H1 (cell line): ENCODE data around the gene MAPK4. TPM values are rescaled to one million over a fixed set of nuclear protein-coding genes. Genes with fewer than 3 reads are reported as not detected.

Experiments used
- CTCF ChIA-PET: fragments of 300-600 bp; sonication (Branson Sonifier 250); formaldehyde crosslinking; loops from one replicate; lab custom pipeline; 2021; ENCODE audit not compliant: partially characterized antibody; lab: Charles Lee
- POLR2A ChIA-PET: fragments of 300-600 bp; sonication (Branson Sonifier 250); formaldehyde crosslinking; loops from one replicate; lab custom pipeline; 2021; ENCODE audit warnings: inconsistent platforms; ENCODE audit not compliant: partially characterized antibody; lab: Charles Lee
- DNase-seq, 2 experiments: peaks; one replicate each; pipeline versions ENCODE4 v3.0.0 to v3.0.0-alpha.2; 2010 to 2022; ENCODE audit warnings: low spot score in 2 of 2, low read depth in 1 of 2, mixed read lengths in 1 of 2
- FAIRE-seq: peaks from 2 replicates; lab custom pipeline; 2011; peaks lifted over from hg19 to GRCh38; lab: Jason Lieb, UNC
- H2AFZ ChIP-seq: 2 replicates; pipeline ENCODE4 v1.8.1; 2012; ENCODE audit warnings: low read length, inconsistent platforms
- H2AK5ac ChIP-seq: 2 replicates; pipeline ENCODE4 v1.6.1; 2013; ENCODE audit warnings: low read depth, low read length
- H2BK120ac ChIP-seq: replicated peaks from 2 replicates; pipeline ENCODE3; 2013; ENCODE audit warnings: low read depth, low read length, inconsistent platforms
- H2BK12ac ChIP-seq: 2 replicates; pipeline ENCODE4 v1.6.1; 2013; ENCODE audit warnings: low read depth, low read length
- H2BK15ac ChIP-seq: 2 replicates; pipeline ENCODE4 v1.6.1; 2013; ENCODE audit warnings: low read length
- H2BK20ac ChIP-seq: 2 replicates; pipeline ENCODE4 v1.6.1; 2013; ENCODE audit warnings: low read length
- H2BK5ac ChIP-seq: 2 replicates; pipeline ENCODE4 v1.6.1; 2013; ENCODE audit warnings: low read depth, low read length
- H3K14ac ChIP-seq: 2 replicates; pipeline ENCODE4 v1.6.1; 2013; ENCODE audit warnings: inconsistent platforms; ENCODE audit not compliant: insufficient read length
- H3K18ac ChIP-seq: 2 replicates; pipeline ENCODE4 v1.6.1; 2013; ENCODE audit warnings: low read length; ENCODE audit errors: extremely low read depth
- H3K23ac ChIP-seq: 2 replicates; pipeline ENCODE4 v1.6.1; 2013; ENCODE audit warnings: inconsistent platforms; ENCODE audit not compliant: insufficient read length
- H3K23me2 ChIP-seq: 2 replicates; pipeline ENCODE4 v1.6.1; 2013; ENCODE audit warnings: low read depth, low read length
- H3K27ac ChIP-seq: 2 replicates; pipeline ENCODE4 v1.6.1; 2011; ENCODE audit warnings: low read depth, low read length, inconsistent platforms
- H3K27me3 ChIP-seq, 4 experiments: replicated peaks in 1 of 4; 1 replicate in 1 of 4; 2 replicates in 3 of 4; pipeline versions ENCODE4 v1.6.1 to v1.8.1; 2011 to 2013; ENCODE audit warnings: low read length in 3 of 4, mild to moderate bottlenecking in 3 of 4, inconsistent platforms in 2 of 4, mixed read lengths in 2 of 4, moderate library complexity in 1 of 4; ENCODE audit not compliant: control insufficient read depth in 3 of 4, insufficient read depth in 3 of 4; ENCODE audit errors: extremely low read depth in 1 of 4
- H3K36me3 ChIP-seq, 4 experiments: 2 replicates each; pipeline versions ENCODE4 v1.6.1 to v1.8.1; 2011 to 2013; ENCODE audit warnings: mild to moderate bottlenecking in 4 of 4, low read length in 3 of 4, moderate library complexity in 2 of 4, control low read depth in 1 of 4, inconsistent platforms in 1 of 4; ENCODE audit not compliant: insufficient read depth in 4 of 4, control insufficient read depth in 2 of 4
- H3K4ac ChIP-seq: replicated peaks from 2 replicates; pipeline ENCODE3; 2013; ENCODE audit warnings: low read length, low read depth, mixed read lengths, inconsistent platforms; ENCODE audit not compliant: insufficient read length
- H3K4me1 ChIP-seq, 4 experiments: replicated peaks in 1 of 4; 1 replicate in 1 of 4; 2 replicates in 3 of 4; pipeline versions ENCODE4 v1.6.1 to v1.8.1; 2011 to 2013; ENCODE audit warnings: low read length in 3 of 4, inconsistent platforms in 2 of 4, mixed read lengths in 1 of 4; ENCODE audit not compliant: insufficient read depth in 4 of 4, control insufficient read depth in 3 of 4
- H3K4me2 ChIP-seq, 2 experiments: 2 replicates each; pipeline versions ENCODE4 v1.6.1 to v1.8.1; 2011 to 2013; ENCODE audit warnings: low read depth in 2 of 2, low read length in 2 of 2, control low read depth in 1 of 2, inconsistent platforms in 1 of 2, mild to moderate bottlenecking in 1 of 2; ENCODE audit not compliant: insufficient read depth in 1 of 2
- H3K4me3 ChIP-seq, 4 experiments: fragments of 200-600, 300-600 bp in 1 of 4; sonication (generic), shearing (Covaris generic), sonication (Bioruptor Twin) in 1 of 4; 2 replicates each; pipeline versions ENCODE4 v1.5.1 to v1.8.1; 2011 to 2016; ENCODE audit warnings: low read length in 4 of 4, low read depth in 3 of 4, control low read depth in 2 of 4, inconsistent platforms in 2 of 4, mild to moderate bottlenecking in 2 of 4, mixed read lengths in 1 of 4, moderate library complexity in 1 of 4; ENCODE audit not compliant: insufficient read depth in 2 of 4; ENCODE audit errors: extremely low read depth in 1 of 4
- H3K56ac ChIP-seq: replicated peaks from 2 replicates; pipeline ENCODE3; 2013; ENCODE audit warnings: low read depth, mild to moderate bottlenecking, mixed read lengths, low read length, inconsistent platforms; ENCODE audit not compliant: insufficient read length
- H3K79me1 ChIP-seq: 2 replicates; pipeline ENCODE4 v1.6.1; 2013; ENCODE audit warnings: low read depth, low read length, control low read depth
- H3K79me2 ChIP-seq, 2 experiments: 2 replicates each; pipeline versions ENCODE4 v1.6.1 to v1.8.1; 2012 to 2013; ENCODE audit warnings: low read length in 2 of 2, mild to moderate bottlenecking in 2 of 2, inconsistent platforms in 1 of 2; ENCODE audit not compliant: insufficient read depth in 2 of 2, control insufficient read depth in 1 of 2
- H3K9ac ChIP-seq, 4 experiments: replicated peaks in 1 of 4; 1 replicate in 1 of 4; 2 replicates in 3 of 4; pipeline versions ENCODE4 v1.6.1 to v1.8.1; 2011 to 2013; ENCODE audit warnings: low read depth in 3 of 4, low read length in 3 of 4, control low read depth in 2 of 4, mild to moderate bottlenecking in 2 of 4, moderate library complexity in 2 of 4, inconsistent platforms in 1 of 4; ENCODE audit errors: extremely low read depth in 1 of 4
- H3K9me3 ChIP-seq, 2 experiments: 2 replicates each; pipeline versions ENCODE4 v1.6.1 to v1.8.1; 2012 to 2013; ENCODE audit warnings: mild to moderate bottlenecking in 2 of 2, moderate library complexity in 2 of 2, control low read depth in 1 of 2, inconsistent platforms in 1 of 2, low read depth in 1 of 2, low read length in 1 of 2, mixed read lengths in 1 of 2; ENCODE audit not compliant: insufficient read depth in 2 of 2
- H4K20me1 ChIP-seq, 2 experiments: replicated peaks in 1 of 2; 2 replicates each; pipeline versions ENCODE3 to v1.8.1; 2011 to 2013; ENCODE audit warnings: inconsistent platforms in 2 of 2, low read length in 2 of 2, mild to moderate bottlenecking in 1 of 2; ENCODE audit not compliant: insufficient read depth in 2 of 2, control insufficient read depth in 1 of 2
- H4K5ac ChIP-seq: 2 replicates; pipeline ENCODE4 v1.6.1; 2013; ENCODE audit warnings: low read length, low read depth, mixed read lengths, inconsistent platforms; ENCODE audit not compliant: insufficient read length
- H4K8ac ChIP-seq: 2 replicates; pipeline ENCODE4 v1.8.0; 2013; ENCODE audit warnings: mild to moderate bottlenecking, moderate library complexity, low read length, inconsistent platforms; ENCODE audit not compliant: insufficient read depth; ENCODE audit errors: extremely low read depth
- H4K91ac ChIP-seq: replicated peaks from 2 replicates; pipeline ENCODE3; 2013; ENCODE audit warnings: low read length, mixed read lengths, inconsistent platforms; ENCODE audit not compliant: insufficient read length
- BCL11A ChIP-seq, 2 experiments: IDR thresholded peaks; one replicate each; pipeline ENCODE4 v1.6.1; 2011; ENCODE audit warnings: low read depth in 2 of 2, low read length in 2 of 2, mild to moderate bottlenecking in 2 of 2
- CTCF ChIP-seq, 3 experiments: IDR thresholded peaks; 1 replicate in 2 of 3; 2 replicates in 1 of 3; pipeline versions ENCODE4 v1.5.1 to v1.6.1; 2011; ENCODE audit warnings: low read length in 3 of 3, mild to moderate bottlenecking in 3 of 3, inconsistent platforms in 2 of 3, low read depth in 1 of 3, moderate library complexity in 1 of 3; ENCODE audit not compliant: insufficient read depth in 1 of 3; ENCODE audit errors: control extremely low read depth in 1 of 3
- E2F6 ChIP-seq: IDR thresholded peaks from 2 replicates; pipeline ENCODE4 v1.6.1; 2012; ENCODE audit warnings: inconsistent platforms
- EZH2 ChIP-seq: fragments of 200-600 bp; sonication (generic); IDR thresholded peaks from 2 replicates; pipeline ENCODE4 v1.7.1; 2012; ENCODE audit warnings: low read depth, mild to moderate bottlenecking, moderate library complexity, low read length, inconsistent platforms; ENCODE audit not compliant: severe bottlenecking
- GTF2F1 ChIP-seq: IDR thresholded peaks from 2 replicates; pipeline ENCODE4 v1.6.1; 2012; ENCODE audit warnings: low read depth, low read length, improper control_type of control experiment, borderline replicate concordance
- JUND ChIP-seq: IDR thresholded peaks from 2 replicates; pipeline ENCODE4 v1.6.1; 2011; ENCODE audit warnings: mild to moderate bottlenecking, improper control_type of control experiment, low read length
- KDM5A ChIP-seq: fragments of 200-600 bp; IDR thresholded peaks from 2 replicates; pipeline ENCODE4 v1.7.1; 2012; ENCODE audit warnings: mild to moderate bottlenecking, low read length, inconsistent platforms, mixed read lengths
- SIRT6 ChIP-seq: IDR thresholded peaks from one replicate; pipeline ENCODE4 v1.7.1; 2012; ENCODE audit warnings: low read length, inconsistent platforms
- SIX5 ChIP-seq: IDR thresholded peaks from 2 replicates; pipeline ENCODE4 v1.6.1; 2011; ENCODE audit warnings: mild to moderate bottlenecking, low read depth, low read length
- TAF1 ChIP-seq: IDR thresholded peaks from 2 replicates; pipeline ENCODE4 v1.6.1; 2011; ENCODE audit warnings: mild to moderate bottlenecking, low read depth, low read length
- whole genome bisulfite sequencing, 2 experiments: shearing (Covaris generic) in 1 of 2; methylation state at CpG; one replicate each; pipeline versions ENCODE4 v1.1.6 to v1.1.7; 2013 to 2015; ENCODE audit warnings: low lambda C conversion rate in 2 of 2, mixed read lengths in 2 of 2, inconsistent platforms in 1 of 2, low coverage in 1 of 2, missing lambda C conversion rate in 1 of 2; ENCODE audit not compliant: insufficient replicate concordance in 2 of 2, insufficient coverage in 1 of 2, insufficient read length in 1 of 2; ENCODE audit errors: extremely low coverage in 1 of 2, missing lambda C conversion rate in 1 of 2; 5-methylcytosine and 5-hydroxymethylcytosine counted together
- polyA plus RNA-seq, 7 experiments: library from polyadenylated mRNA; depleted of rRNA in 3 of 7; stranded (reverse) in 5 of 7; unstranded in 2 of 7; fragments of >200 nt in 5 of 7; fragments of 200-250 nt in 2 of 7; gene quantifications; 1 replicate in 5 of 7; 2 replicates in 1 of 7; 4 replicates in 1 of 7; pipeline versions ENCODE4 v1.2.1 to v1.2.3, GENCODE V29; 2011 to 2013; ENCODE audit warnings: missing spikeins in 2 of 7, mixed read lengths in 2 of 7
- total RNA-seq: library from RNA; stranded (reverse); fragmentation: NEBNext Ultra II Directional; extraction: Animal tissue kit (Norgen Biotek cat#: 25700); gene quantifications from 2 replicates; pipeline ENCODE4 v1.2.1, GENCODE V29; 2021

The MAPK4 gene
- total and polyA plus RNA-seq, 2 of the 8 experiments (the other 6 are each of a cell fraction or from before 2014, with no cell fraction given), result 3.2 to 3.7 TPM

- Histone ChIP-seq H3K4me3 (no peak overlapping the region), H4K91ac (no peak overlapping the region), H3K18ac (no peak overlapping the region), H2AFZ (no peak overlapping the region), H3K27me3 (no peaks in the 10 kb centered on the region), H3K23me2 (no peaks in the 10 kb centered on the region), H3K4me1 (no peaks in the 10 kb centered on the region), H3K9ac (no peak overlapping the region), H2BK120ac (no peak overlapping the region), H3K79me2 (no peaks in the 10 kb centered on the region), H3K27ac (no peak overlapping the region), H2BK5ac (no peak overlapping the region), H3K9me3 (no peaks in the 10 kb centered on the region), H3K14ac (no peak overlapping the region), H3K36me3 (no peaks in the 10 kb centered on the region; a peak in 1 of 8 replicates), H3K79me1 (no peaks in the 10 kb centered on the region), H2AK5ac (no peak overlapping the region), H4K5ac (no peak overlapping the region), H3K23ac (no peak overlapping the region), H2BK15ac (no peak overlapping the region), H4K8ac (no peak overlapping the region), H4K20me1 (no peaks in the 10 kb centered on the region), H2BK12ac (no peak overlapping the region; the same call in 1 of the 2 replicates), H3K4me2 (no peak overlapping the region), H2BK20ac (no peak overlapping the region), H3K56ac (no peak overlapping the region), H3K4ac (no peak overlapping the region)
- no peak for DNase-seq
- FAIRE-seq, result no peak
- CTCF ChIA-PET, result interaction anchor here (0.9 to 7.5 kb wide), 6 partner anchors 8 to 72 kb away, joined by 3 to 64 read pairs (median 4); no protein-coding TSS in a partner anchor
- TF ChIP-seq SIX5, result no peak
- TF ChIP-seq CTCF (IDR thresholded peaks at IDR 0.05; ENCODE audit: control extremely low read depth in 1 of 3, insufficient read depth in 1 of 3, low read depth in 1 of 3, low read length in 3 of 3), result no peak
- no peak for TF ChIP-seq JUND
- no peak for TF ChIP-seq EZH2
- no peak for TF ChIP-seq GTF2F1
- TF ChIP-seq SIRT6, result no peak
- no peak for TF ChIP-seq BCL11A (IDR thresholded peaks at IDR 0.05; ENCODE audit: low read depth in 2 of 2, low read length in 2 of 2)
- TF ChIP-seq E2F6, result no peak
- TF ChIP-seq KDM5A, result no peak
- no peak for TF ChIP-seq TAF1
- 88% methylated on average over 3 of the region's 3 CpGs; no CpG with 5 or more reads in 1 of the 2 experiments for WGBS, 2 experiments
- POLR2A ChIA-PET, result no interaction called here
These were observed 30.7 kb downstream of the MAPK4 start for GRCh38 chr18:50590593-50590992.
